ENCODE results near the gene LHFPL6. TPM values are rescaled to one million over a fixed set of nuclear protein-coding genes. Genes with fewer than 3 reads are reported as not detected.

Gene LHFPL6
- total and polyA plus RNA-seq, 2 experiments from 2014 or later, result 7.8 to 9.5 TPM

DNA sequence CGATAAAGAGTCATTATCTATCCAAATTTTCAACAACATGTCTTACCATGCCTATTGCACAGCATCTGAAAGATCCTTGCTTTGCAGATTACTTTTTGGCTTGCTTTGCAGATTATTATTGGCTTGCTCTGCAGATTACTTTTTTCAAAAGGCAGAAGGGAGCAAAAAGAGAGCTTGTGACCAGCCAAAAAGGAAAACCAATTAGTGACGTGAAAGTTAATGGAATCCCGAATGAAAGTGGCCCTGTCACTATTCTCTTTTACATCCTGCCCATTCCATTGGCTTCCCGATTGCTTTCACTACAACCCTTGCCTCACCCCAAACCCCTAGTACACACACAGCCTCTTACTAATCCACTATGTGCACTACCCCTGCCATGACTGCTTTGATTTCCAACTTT is 81.3 kb downstream of the LHFPL6 start:
- Histone ChIP-seq H3K27me3 (ENCODE audit: insufficient read depth) (no peaks in the 10 kb centered on the region), H3K36me3 (ENCODE audit: insufficient read depth) (no peaks in the 10 kb centered on the region), H3F3A (replicated peaks; ENCODE audit: low read depth) (no peaks in the 10 kb centered on the region), H3K9me2 (ENCODE audit: insufficient read depth) (no peaks in the 10 kb centered on the region; the same call in 1 of the 2 replicates), H3K4me3 (no peak overlapping the region), H4K20me1 (replicated peaks; ENCODE audit: insufficient read depth) (no peaks in the 10 kb centered on the region), H3K4me2 (no peak overlapping the region), H3K27ac (ENCODE audit: low read depth) (no peak overlapping the region), H3K79me2 (replicated peaks; ENCODE audit: insufficient read depth) (no peaks in the 10 kb centered on the region), H2AFZ (no peak overlapping the region), H3K4me1 (ENCODE audit: insufficient read depth) (no peaks in the 10 kb centered on the region)
- H3K4me3 Mint-ChIP-seq, result no peak overlapping the region
- H3K9me3 Mint-ChIP-seq, result no peaks in the 10 kb centered on the region
- ATAC-seq (no peak), DNase-seq (ENCODE audit: low spot score) (no peak)
- no peaks in the 10 kb centered on the region; the same call in 2 of the 3 replicates for H3K4me1 Mint-ChIP-seq
- no peak for TF ChIP-seq ZNF331 (CRISPR knock-in tag; IDR thresholded peaks at IDR 0.05; ENCODE audit: low read depth)
- TF ChIP-seq ZNF114 (CRISPR knock-in tag; IDR thresholded peaks at IDR 0.05), result no peak
- TF ChIP-seq NANOG (IDR thresholded peaks at IDR 0.05; ENCODE audit: borderline replicate concordance), result no peak
- TF ChIP-seq EZH2 (IDR thresholded peaks at IDR 0.05; ENCODE audit: low read depth, unreplicated experiment), result no peak
- TF ChIP-seq STAT1 (IDR thresholded peaks at IDR 0.05; ENCODE audit: unreplicated experiment), result no peak
- TF ChIP-seq, protein P1, sequence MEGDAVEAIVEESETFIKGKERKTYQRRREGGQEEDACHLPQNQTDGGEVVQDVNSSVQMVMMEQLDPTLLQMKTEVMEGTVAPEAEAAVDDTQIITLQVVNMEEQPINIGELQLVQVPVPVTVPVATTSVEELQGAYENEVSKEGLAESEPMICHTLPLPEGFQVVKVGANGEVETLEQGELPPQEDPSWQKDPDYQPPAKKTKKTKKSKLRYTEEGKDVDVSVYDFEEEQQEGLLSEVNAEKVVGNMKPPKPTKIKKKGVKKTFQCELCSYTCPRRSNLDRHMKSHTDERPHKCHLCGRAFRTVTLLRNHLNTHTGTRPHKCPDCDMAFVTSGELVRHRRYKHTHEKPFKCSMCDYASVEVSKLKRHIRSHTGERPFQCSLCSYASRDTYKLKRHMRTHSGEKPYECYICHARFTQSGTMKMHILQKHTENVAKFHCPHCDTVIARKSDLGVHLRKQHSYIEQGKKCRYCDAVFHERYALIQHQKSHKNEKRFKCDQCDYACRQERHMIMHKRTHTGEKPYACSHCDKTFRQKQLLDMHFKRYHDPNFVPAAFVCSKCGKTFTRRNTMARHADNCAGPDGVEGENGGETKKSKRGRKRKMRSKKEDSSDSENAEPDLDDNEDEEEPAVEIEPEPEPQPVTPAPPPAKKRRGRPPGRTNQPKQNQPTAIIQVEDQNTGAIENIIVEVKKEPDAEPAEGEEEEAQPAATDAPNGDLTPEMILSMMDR (conservative IDR thresholded peaks at IDR 0.05; ENCODE audit: low read depth in 2 of 2), result no peak
- no peak for TF ChIP-seq JUNB (IDR thresholded peaks at IDR 0.05; ENCODE audit: unreplicated experiment)
- TF ChIP-seq EZH2phosphoT487 (IDR thresholded peaks at IDR 0.05; ENCODE audit: unreplicated experiment), result no peak
- TF ChIP-seq POLR2AphosphoS5 (IDR thresholded peaks at IDR 0.05; ENCODE audit: low read depth), result no peak
- TF ChIP-seq, protein P2, sequence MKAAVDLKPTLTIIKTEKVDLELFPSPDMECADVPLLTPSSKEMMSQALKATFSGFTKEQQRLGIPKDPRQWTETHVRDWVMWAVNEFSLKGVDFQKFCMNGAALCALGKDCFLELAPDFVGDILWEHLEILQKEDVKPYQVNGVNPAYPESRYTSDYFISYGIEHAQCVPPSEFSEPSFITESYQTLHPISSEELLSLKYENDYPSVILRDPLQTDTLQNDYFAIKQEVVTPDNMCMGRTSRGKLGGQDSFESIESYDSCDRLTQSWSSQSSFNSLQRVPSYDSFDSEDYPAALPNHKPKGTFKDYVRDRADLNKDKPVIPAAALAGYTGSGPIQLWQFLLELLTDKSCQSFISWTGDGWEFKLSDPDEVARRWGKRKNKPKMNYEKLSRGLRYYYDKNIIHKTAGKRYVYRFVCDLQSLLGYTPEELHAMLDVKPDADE (IDR thresholded peaks at IDR 0.05), result no peak
- TF ChIP-seq CREB1 (CRISPR knock-in tag; IDR thresholded peaks at IDR 0.05; ENCODE audit: low read depth), result no peak
- TF ChIP-seq, protein P3, sequence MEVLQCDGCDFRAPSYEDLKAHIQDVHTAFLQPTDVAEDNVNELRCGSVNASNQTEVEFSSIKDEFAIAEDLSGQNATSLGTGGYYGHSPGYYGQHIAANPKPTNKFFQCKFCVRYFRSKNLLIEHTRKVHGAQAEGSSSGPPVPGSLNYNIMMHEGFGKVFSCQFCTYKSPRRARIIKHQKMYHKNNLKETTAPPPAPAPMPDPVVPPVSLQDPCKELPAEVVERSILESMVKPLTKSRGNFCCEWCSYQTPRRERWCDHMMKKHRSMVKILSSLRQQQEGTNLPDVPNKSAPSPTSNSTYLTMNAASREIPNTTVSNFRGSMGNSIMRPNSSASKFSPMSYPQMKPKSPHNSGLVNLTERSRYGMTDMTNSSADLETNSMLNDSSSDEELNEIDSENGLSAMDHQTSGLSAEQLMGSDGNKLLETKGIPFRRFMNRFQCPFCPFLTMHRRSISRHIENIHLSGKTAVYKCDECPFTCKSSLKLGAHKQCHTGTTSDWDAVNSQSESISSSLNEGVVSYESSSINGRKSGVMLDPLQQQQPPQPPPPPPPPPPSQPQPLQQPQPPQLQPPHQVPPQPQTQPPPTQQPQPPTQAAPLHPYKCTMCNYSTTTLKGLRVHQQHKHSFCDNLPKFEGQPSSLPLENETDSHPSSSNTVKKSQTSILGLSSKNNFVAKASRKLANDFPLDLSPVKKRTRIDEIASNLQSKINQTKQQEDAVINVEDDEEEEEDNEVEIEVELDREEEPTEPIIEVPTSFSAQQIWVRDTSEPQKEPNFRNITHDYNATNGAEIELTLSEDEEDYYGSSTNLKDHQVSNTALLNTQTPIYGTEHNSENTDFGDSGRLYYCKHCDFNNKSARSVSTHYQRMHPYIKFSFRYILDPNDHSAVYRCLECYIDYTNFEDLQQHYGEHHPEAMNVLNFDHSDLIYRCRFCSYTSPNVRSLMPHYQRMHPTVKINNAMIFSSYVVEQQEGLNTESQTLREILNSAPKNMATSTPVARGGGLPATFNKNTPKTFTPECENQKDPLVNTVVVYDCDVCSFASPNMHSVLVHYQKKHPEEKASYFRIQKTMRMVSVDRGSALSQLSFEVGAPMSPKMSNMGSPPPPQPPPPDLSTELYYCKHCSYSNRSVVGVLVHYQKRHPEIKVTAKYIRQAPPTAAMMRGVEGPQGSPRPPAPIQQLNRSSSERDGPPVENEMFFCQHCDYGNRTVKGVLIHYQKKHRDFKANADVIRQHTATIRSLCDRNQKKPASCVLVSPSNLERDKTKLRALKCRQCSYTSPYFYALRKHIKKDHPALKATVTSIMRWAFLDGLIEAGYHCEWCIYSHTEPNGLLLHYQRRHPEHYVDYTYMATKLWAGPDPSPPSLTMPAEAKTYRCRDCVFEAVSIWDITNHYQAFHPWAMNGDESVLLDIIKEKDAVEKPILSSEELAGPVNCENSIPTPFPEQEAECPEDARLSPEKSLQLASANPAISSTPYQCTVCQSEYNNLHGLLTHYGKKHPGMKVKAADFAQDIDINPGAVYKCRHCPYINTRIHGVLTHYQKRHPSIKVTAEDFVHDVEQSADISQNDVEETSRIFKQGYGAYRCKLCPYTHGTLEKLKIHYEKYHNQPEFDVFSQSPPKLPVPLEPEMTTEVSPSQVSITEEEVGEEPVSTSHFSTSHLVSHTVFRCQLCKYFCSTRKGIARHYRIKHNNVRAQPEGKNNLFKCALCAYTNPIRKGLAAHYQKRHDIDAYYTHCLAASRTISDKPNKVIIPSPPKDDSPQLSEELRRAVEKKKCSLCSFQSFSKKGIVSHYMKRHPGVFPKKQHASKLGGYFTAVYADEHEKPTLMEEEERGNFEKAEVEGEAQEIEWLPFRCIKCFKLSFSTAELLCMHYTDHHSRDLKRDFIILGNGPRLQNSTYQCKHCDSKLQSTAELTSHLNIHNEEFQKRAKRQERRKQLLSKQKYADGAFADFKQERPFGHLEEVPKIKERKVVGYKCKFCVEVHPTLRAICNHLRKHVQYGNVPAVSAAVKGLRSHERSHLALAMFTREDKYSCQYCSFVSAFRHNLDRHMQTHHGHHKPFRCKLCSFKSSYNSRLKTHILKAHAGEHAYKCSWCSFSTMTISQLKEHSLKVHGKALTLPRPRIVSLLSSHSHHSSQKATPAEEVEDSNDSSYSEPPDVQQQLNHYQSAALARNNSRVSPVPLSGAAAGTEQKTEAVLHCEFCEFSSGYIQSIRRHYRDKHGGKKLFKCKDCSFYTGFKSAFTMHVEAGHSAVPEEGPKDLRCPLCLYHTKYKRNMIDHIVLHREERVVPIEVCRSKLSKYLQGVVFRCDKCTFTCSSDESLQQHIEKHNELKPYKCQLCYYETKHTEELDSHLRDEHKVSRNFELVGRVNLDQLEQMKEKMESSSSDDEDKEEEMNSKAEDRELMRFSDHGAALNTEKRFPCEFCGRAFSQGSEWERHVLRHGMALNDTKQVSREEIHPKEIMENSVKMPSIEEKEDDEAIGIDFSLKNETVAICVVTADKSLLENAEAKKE (CRISPR knock-in tag; IDR thresholded peaks at IDR 0.05), result no peak
- TF ChIP-seq, protein P4, sequence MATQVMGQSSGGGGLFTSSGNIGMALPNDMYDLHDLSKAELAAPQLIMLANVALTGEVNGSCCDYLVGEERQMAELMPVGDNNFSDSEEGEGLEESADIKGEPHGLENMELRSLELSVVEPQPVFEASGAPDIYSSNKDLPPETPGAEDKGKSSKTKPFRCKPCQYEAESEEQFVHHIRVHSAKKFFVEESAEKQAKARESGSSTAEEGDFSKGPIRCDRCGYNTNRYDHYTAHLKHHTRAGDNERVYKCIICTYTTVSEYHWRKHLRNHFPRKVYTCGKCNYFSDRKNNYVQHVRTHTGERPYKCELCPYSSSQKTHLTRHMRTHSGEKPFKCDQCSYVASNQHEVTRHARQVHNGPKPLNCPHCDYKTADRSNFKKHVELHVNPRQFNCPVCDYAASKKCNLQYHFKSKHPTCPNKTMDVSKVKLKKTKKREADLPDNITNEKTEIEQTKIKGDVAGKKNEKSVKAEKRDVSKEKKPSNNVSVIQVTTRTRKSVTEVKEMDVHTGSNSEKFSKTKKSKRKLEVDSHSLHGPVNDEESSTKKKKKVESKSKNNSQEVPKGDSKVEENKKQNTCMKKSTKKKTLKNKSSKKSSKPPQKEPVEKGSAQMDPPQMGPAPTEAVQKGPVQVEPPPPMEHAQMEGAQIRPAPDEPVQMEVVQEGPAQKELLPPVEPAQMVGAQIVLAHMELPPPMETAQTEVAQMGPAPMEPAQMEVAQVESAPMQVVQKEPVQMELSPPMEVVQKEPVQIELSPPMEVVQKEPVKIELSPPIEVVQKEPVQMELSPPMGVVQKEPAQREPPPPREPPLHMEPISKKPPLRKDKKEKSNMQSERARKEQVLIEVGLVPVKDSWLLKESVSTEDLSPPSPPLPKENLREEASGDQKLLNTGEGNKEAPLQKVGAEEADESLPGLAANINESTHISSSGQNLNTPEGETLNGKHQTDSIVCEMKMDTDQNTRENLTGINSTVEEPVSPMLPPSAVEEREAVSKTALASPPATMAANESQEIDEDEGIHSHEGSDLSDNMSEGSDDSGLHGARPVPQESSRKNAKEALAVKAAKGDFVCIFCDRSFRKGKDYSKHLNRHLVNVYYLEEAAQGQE (IDR thresholded peaks at IDR 0.05; ENCODE audit: unreplicated experiment), result no peak
- H3K27ac Mint-ChIP-seq, result no peak overlapping the region
- no peaks in the 10 kb centered on the region for H3K27me3 Mint-ChIP-seq (ENCODE audit: insufficient read depth, low read depth, poor library complexity)
- no peaks in the 10 kb centered on the region for H3K36me3 Mint-ChIP-seq (ENCODE audit: low read depth)

Data from GM23338 (cell line).